GM21423 (cell line): ENCODE results near the gene FAM98C.

Source experiments
- ATAC-seq: cut with Tn5 transposase; IDR thresholded peaks from one replicate; pipeline ENCODE4 v1.9.1; 2021; ENCODE audit warnings: mild to moderate bottlenecking, moderate library complexity; ENCODE audit not compliant: unreplicated experiment

The FAM98C gene

GRCh38 chr19:38377052-38377451, 25.8 kb upstream of the FAM98C start:
- ATAC-seq, result no peak

- ATAC-seq, result no peak
Measured at GRCh38 chr19:38378866-38379265, 24.0 kb upstream of the FAM98C start.

- ATAC-seq, result no peak
Measured at GRCh38 chr19:38381138-38381537, 21.8 kb upstream of the FAM98C start.

- ATAC-seq, result no peak
Measured at GRCh38 chr19:38383184-38383583, 19.7 kb upstream of the FAM98C start.

- no peak for ATAC-seq
Measured at GRCh38 chr19:38383743-38384142, 19.1 kb upstream of the FAM98C start.

GRCh38 chr19:38384209-38385027, 18.5 kb upstream of the FAM98C start:
- ATAC-seq, result no peak

GRCh38 chr19:38385057-38385803, 17.7 kb upstream of the FAM98C start:
- ATAC-seq, result no peak

- ATAC-seq, result no peak
Measured at GRCh38 chr19:38385804-38386257, 17.1 kb upstream of the FAM98C start.

GRCh38 chr19:38386300-38386970, 16.5 kb upstream of the FAM98C start:
- ATAC-seq, result no peak

- ATAC-seq, result no peak
Measured at GRCh38 chr19:38386971-38387549, 15.8 kb upstream of the FAM98C start.

GRCh38 chr19:38387550-38388348, 15.1 kb upstream of the FAM98C start, which contains the start of gene GGN:
TSS of gene GGN (minus strand) at chr19:38388034. CDS start at chr19:38387261, 773 bp downstream.
- ATAC-seq, result no peak

- ATAC-seq, result no peak
Measured at GRCh38 chr19:38388349-38389100, 14.4 kb upstream of the FAM98C start, which contains the start of gene SPRED3. TSS of gene SPRED3 (plus strand) at chr19:38388697. CDS start at chr19:38390303, 1,606 bp downstream.

GRCh38 chr19:38389101-38389925, 13.6 kb upstream of the FAM98C start:
- ATAC-seq, result no peak

- ATAC-seq, result no peak
Measured at GRCh38 chr19:38389957-38390924, 12.7 kb upstream of the FAM98C start.

- ATAC-seq, result no peak
Measured at GRCh38 chr19:38391911-38392464, 10.9 kb upstream of the FAM98C start.

- ATAC-seq, result no peak
Measured at GRCh38 chr19:38392707-38393308, 10.1 kb upstream of the FAM98C start.

- ATAC-seq, result no peak
Measured at GRCh38 chr19:38394488-38394887, 8.4 kb upstream of the FAM98C start.
